Activated T-helper 17 cell treated with anti-CD3 and anti-CD28 coated beads, Interleukin-2, amount 50 U/mL, for 72 hours (primary cell): ENCODE results near the gene CPB1. TPM values are rescaled to one million over a fixed set of nuclear protein-coding genes. Genes with fewer than 3 reads are reported as not detected.

Source experiments
- ATAC-seq: fragments of 150-1000 bp; cut with Tn5 transposase; replicated peaks from 2 replicates; pipeline ENCODE4 v1.10.0; 2021; ENCODE audit warnings: mild to moderate bottlenecking, moderate library complexity
- H3K27ac Mint-ChIP-seq: one replicate; pipeline ENCODE4 v1.8.0; 2022; ENCODE audit warnings: mixed read lengths
- H3K27me3 Mint-ChIP-seq: one replicate; pipeline ENCODE4 v1.8.0; 2022; ENCODE audit warnings: mixed read lengths
- H3K36me3 Mint-ChIP-seq: one replicate; pipeline ENCODE4 v1.8.0; 2022; ENCODE audit warnings: low read depth, mild to moderate bottlenecking, mixed read lengths
- H3K4me1 Mint-ChIP-seq: one replicate; pipeline ENCODE4 v1.8.0; 2022; ENCODE audit warnings: mixed read lengths
- H3K4me3 Mint-ChIP-seq: one replicate; pipeline ENCODE4 v1.8.0; 2022; ENCODE audit warnings: mild to moderate bottlenecking, mixed read lengths
- H3K9me3 Mint-ChIP-seq: one replicate; pipeline ENCODE4 v1.8.0; 2022; ENCODE audit warnings: mixed read lengths
- total RNA-seq, 2 donors: library from RNA; stranded (reverse); gene quantifications; one replicate each; pipeline ENCODE4 v1.2.3, GENCODE V29; 2022

Gene CPB1
- total RNA-seq, 2 donors from 2014 or later = not detected

DNA sequence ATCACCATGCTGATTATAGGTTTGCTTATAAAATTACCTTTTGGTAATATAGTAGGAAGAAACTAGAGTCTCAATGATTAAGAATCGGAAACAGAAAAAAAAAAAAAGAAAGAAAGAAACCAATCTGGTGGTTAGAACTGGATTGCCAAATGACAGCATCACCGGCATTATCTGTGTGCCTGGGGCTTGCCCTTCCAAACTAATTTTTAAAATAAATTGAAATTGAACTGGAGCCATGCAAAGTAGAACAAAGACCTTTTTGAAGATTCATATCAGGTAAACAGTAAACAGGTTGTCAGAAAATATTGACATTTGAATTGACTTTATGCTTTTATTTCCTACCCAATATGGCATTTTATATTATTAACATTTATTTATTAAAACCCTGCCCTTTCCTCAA lies 11.2 kb upstream of the CPB1 start:
- Mint-ChIP-seq H3K4me1 (no peaks in the 10 kb centered on the region), H3K27me3 (peaks cover 8% of the 10 kb centered on the region), H3K36me3 (no peaks in the 10 kb centered on the region), H3K9me3 (no peaks in the 10 kb centered on the region), H3K4me3 (no peak overlapping the region), H3K27ac (no peak overlapping the region)
- no peak for ATAC-seq

DNA sequence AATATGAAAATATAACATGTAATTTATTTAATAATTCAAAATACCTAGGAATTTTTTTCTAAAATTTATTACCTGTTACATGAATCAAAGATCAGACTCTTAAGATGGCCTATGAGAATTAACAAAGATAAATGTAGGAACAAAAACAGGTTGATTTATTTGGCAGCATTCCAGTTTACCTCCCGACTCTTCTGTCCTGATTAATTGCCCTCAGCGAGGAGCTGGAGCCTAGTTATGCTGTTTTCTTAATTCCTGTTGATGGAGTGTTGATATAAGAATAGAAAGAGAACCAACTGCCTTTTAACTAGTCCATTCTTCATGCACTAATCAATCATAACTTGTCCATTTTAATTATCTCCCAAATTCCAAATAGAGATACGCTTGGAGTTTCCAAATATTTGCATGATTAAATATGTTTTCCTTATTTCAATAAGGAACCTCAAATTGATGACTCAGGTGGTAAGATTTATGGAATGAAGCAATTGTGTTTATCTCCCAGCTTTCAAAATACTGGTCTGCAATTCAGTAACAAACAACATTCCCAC lies 10.6 kb upstream of the CPB1 start:
- H3K4me3 Mint-ChIP-seq = no peak overlapping the region
- no peaks in the 10 kb centered on the region for H3K4me1 Mint-ChIP-seq
- H3K27me3 Mint-ChIP-seq = peaks cover 5% of the 10 kb centered on the region
- H3K9me3 Mint-ChIP-seq = no peaks in the 10 kb centered on the region
- no peaks in the 10 kb centered on the region for H3K36me3 Mint-ChIP-seq
- no peak overlapping the region for H3K27ac Mint-ChIP-seq
- ATAC-seq = no peak

- no peaks in the 10 kb centered on the region for H3K36me3 Mint-ChIP-seq
- ATAC-seq = no peak
- peaks cover 9% of the 10 kb centered on the region for H3K9me3 Mint-ChIP-seq
- H3K4me3 Mint-ChIP-seq = no peak overlapping the region
- H3K4me1 Mint-ChIP-seq = no peaks in the 10 kb centered on the region
- H3K27ac Mint-ChIP-seq = no peak overlapping the region
- peaks cover 10% of the 10 kb centered on the region for H3K27me3 Mint-ChIP-seq
Observed at GRCh38 chr3:148820361-148821245, 7.0 kb upstream of the CPB1 start.

GRCh38 chr3:148823026-148823425 lies 4.6 kb upstream of the CPB1 start:
- Mint-ChIP-seq H3K27ac (no peak overlapping the region), H3K4me1 (no peaks in the 10 kb centered on the region), H3K9me3 (peaks cover 9% of the 10 kb centered on the region)

GRCh38 chr3:148825476-148825875 lies 2.1 kb upstream of the CPB1 start:
- ATAC-seq = no peak
- peaks cover 9% of the 10 kb centered on the region for H3K9me3 Mint-ChIP-seq
- H3K4me1 Mint-ChIP-seq = no peaks in the 10 kb centered on the region
- H3K27me3 Mint-ChIP-seq = peaks cover 10% of the 10 kb centered on the region
- no peak overlapping the region for H3K4me3 Mint-ChIP-seq
- no peaks in the 10 kb centered on the region for H3K36me3 Mint-ChIP-seq
- H3K27ac Mint-ChIP-seq = no peak overlapping the region

More at GRCh38 chr3:148823026-148823425, 4.6 kb upstream of the CPB1 start:
- Mint-ChIP-seq H3K4me3 (no peak overlapping the region), H3K27me3 (peaks cover 10% of the 10 kb centered on the region), H3K36me3 (no peaks in the 10 kb centered on the region)
- ATAC-seq = no peak

DNA sequence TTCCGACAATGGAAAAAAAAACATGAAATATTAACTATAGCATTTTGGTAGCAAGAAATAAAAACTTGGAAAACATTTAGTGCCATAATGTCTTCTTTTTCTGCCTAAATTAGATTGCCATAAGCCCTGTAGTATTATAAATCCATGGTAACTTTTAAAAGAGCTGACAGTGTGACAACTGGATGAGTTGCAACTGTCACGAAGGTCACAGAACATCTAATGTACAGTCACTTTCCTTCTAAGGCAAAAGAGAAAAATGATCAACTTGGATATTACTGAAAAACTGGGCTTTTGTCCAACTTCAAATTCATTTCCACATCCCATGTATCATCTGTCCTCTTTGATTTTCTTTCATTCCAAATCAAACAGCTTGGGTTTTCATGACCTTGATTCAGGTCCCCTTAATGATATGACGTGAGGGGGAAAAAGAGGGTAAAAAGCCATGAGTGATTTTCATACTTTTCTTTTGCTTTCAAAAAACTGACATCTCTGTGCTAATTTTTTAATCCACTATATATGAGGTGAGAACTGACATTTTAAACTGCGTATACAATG lies 602 bp downstream of the CPB1 start:
- Mint-ChIP-seq H3K36me3 (no peaks in the 10 kb centered on the region), H3K9me3 (peaks cover under 1% of the 10 kb centered on the region), H3K4me1 (no peaks in the 10 kb centered on the region)

DNA sequence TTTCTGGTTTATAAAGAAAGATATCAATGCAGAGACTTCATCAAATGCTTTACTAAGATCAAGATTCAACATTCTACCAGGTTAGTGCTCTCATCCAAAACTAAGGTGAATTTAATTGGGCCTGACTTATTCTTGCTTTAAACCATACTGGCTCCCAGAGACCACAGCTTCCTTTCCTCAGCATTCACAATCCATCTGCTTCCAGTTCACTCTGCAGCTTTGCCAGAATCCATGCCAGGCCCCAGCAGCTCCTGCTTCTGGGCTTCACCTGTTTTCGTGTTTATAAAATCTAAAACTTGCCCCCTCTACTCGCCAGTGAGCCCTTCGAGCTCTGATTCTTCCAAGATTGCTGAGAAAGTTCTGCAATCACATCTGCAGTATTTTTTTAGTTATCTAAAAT lies 2.3 kb downstream of the CPB1 start:
- Mint-ChIP-seq H3K36me3 (no peaks in the 10 kb centered on the region), H3K9me3 (no peaks in the 10 kb centered on the region), H3K4me3 (no peak overlapping the region), H3K27me3 (peaks cover 4% of the 10 kb centered on the region), H3K27ac (no peak overlapping the region), H3K4me1 (no peaks in the 10 kb centered on the region)
- ATAC-seq = no peak

More for the DNA sequence above, 602 bp downstream of the CPB1 start:
- Mint-ChIP-seq H3K27me3 (peaks cover 12% of the 10 kb centered on the region), H3K4me3 (no peak overlapping the region), H3K27ac (no peak overlapping the region)
- no peak for ATAC-seq

GRCh38 chr3:148833223-148833622 lies 5.6 kb downstream of the CPB1 start:
- H3K4me1 Mint-ChIP-seq = no peaks in the 10 kb centered on the region
- ATAC-seq = no peak
- no peak overlapping the region for H3K4me3 Mint-ChIP-seq
- no peaks in the 10 kb centered on the region for H3K36me3 Mint-ChIP-seq
- no peaks in the 10 kb centered on the region for H3K9me3 Mint-ChIP-seq
- H3K27me3 Mint-ChIP-seq = peaks cover 9% of the 10 kb centered on the region
- no peak overlapping the region for H3K27ac Mint-ChIP-seq

DNA sequence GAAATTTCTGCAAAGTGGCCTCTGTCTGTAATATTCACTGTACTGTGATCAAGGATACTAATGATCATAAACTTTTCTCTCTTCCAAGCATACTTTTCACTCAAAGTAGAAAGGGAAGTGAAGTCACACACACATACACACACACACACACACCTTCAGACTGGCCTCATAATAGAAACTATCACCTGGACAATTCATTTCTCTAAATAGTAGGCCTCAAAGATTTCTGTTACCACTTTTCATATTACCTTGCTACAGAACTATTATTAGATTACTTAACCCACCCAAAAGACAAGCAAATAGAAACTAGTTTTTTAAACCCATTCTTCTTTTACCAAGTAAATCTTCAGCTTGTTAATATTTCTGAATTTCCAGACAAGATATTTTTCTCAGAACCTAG lies 12.2 kb downstream of the CPB1 start:
- Mint-ChIP-seq H3K9me3 (no peaks in the 10 kb centered on the region), H3K4me1 (no peaks in the 10 kb centered on the region), H3K36me3 (no peaks in the 10 kb centered on the region), H3K4me3 (no peak overlapping the region), H3K27me3 (peaks cover 5% of the 10 kb centered on the region), H3K27ac (no peak overlapping the region)
- no peak for ATAC-seq

GRCh38 chr3:148840451-148840850 lies 12.8 kb downstream of the CPB1 start:
- Mint-ChIP-seq H3K36me3 (no peaks in the 10 kb centered on the region), H3K4me1 (no peaks in the 10 kb centered on the region), H3K27ac (no peak overlapping the region), H3K27me3 (no peaks in the 10 kb centered on the region), H3K9me3 (no peaks in the 10 kb centered on the region), H3K4me3 (no peak overlapping the region)
- ATAC-seq = no peak

GRCh38 chr3:148845756-148846395 lies 18.3 kb downstream of the CPB1 start:
- Mint-ChIP-seq H3K9me3 (no peaks in the 10 kb centered on the region), H3K27ac (no peak overlapping the region), H3K4me1 (no peaks in the 10 kb centered on the region), H3K27me3 (no peaks in the 10 kb centered on the region), H3K4me3 (no peak overlapping the region), H3K36me3 (no peaks in the 10 kb centered on the region)
- ATAC-seq = no peak

DNA sequence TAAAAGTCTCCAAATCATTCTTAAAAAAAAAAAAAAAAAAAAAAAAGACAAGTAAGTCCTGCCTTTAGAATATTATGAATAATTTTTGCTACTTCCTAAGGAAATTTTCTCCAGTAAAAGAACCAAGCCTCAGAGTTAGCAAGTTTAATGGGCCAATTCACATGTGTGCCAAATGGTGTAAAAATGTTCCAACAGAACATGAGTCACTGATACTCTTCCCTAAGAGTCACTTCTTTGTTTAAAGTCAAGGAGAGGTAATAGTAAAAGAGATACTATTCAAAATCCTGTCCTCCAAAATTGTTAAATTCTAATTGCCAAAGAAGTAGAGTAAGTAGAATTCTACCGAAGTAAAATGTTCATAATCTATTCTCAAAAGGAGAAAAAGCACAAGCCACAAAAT lies 19.7 kb downstream of the CPB1 start:
- Mint-ChIP-seq H3K4me1 (no peaks in the 10 kb centered on the region), H3K4me3 (no peak overlapping the region)

DNA sequence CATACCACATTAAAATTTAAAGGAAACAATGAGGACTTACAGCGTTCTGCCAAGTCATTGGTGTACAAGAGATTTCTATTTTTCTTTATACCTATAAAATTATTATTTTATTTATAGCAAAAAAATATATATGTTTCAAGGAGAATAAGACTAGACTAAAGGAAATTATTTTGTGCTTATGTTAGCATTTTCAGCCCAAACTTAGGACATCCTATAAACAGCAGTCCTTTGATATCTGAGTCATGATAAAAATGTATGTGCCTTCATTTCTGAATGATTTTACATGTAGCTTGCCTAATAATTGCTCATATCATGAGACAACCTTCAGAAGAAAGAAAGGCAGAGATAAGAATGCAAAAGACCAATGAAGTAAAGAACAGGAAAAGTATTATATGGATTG lies 20.8 kb downstream of the CPB1 start:
- Mint-ChIP-seq H3K27ac (no peak overlapping the region), H3K4me3 (no peak overlapping the region), H3K4me1 (no peaks in the 10 kb centered on the region), H3K9me3 (no peaks in the 10 kb centered on the region), H3K36me3 (no peaks in the 10 kb centered on the region), H3K27me3 (no peaks in the 10 kb centered on the region)
- ATAC-seq = no peak

More for the DNA sequence above, 19.7 kb downstream of the CPB1 start:
- ATAC-seq = no peak
- Mint-ChIP-seq H3K27ac (no peak overlapping the region), H3K9me3 (no peaks in the 10 kb centered on the region), H3K27me3 (no peaks in the 10 kb centered on the region), H3K36me3 (no peaks in the 10 kb centered on the region)

DNA sequence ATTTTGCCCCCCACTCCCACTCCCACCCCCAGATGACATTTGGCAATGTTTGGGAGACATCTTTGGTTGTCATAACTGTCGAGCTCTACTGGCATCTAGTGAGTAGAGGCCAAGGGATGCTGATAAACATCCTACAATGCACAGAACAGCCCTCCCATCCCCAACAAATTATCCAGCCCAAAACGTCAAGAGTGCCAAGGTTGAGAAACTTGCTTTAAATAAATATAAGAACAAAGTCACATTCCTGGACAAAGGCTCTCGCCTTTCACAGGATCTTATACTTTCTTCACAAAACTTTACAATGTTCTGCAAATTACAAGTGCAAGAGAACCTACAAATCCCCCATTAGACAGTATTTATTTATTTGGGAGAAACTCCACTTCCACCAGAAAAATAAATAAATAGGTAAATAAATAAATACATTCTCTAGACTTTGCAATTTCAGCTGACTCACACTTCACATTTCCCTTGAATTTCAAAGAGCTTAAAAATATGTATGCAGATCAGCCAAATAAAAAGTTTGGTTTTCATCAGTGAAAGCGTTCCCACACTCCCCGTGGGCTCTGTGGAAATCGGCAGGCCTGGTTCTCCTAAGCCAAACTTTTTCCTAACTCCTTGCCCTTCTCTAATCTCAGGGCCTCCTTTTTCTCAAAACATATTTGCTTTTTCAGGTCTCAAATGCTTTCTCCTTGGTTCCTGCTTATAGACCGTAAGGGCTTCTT lies 24.8 kb downstream of the CPB1 start:
- H3K36me3 Mint-ChIP-seq = no peaks in the 10 kb centered on the region
- no peaks in the 10 kb centered on the region for H3K4me1 Mint-ChIP-seq
- no peak overlapping the region for H3K27ac Mint-ChIP-seq
- H3K9me3 Mint-ChIP-seq = no peaks in the 10 kb centered on the region
- no peak overlapping the region for H3K4me3 Mint-ChIP-seq
- H3K27me3 Mint-ChIP-seq = peaks cover 6% of the 10 kb centered on the region
- no peak for ATAC-seq
